PC-3 (cell line): Measurements from ENCODE around the gene TSPEAR. TPM values are rescaled to one million over a fixed set of nuclear protein-coding genes. Genes with fewer than 3 reads are reported as not detected.
"Not testable (repeated sequence)": the region's sequence is repeated elsewhere in the genome, so short reads cannot be mapped to it uniquely, and the experiment has no call there.

ENCODE experiments used
- ATAC-seq: fragments of 200-7000 bp; cut with Tn5 transposase; 2 replicates; pipeline ENCODE4 v1.9.1; 2020; ENCODE audit warnings: mild to moderate bottlenecking, moderate library complexity
- BruUV-seq: library from RNA; stranded (reverse); fragments of 400-500 nt; replicated peaks from 2 replicates; lab custom pipeline; 2021; lab: Mats Ljungman, UMichigan
- CTCF ChIA-PET: fragments of 300-600 bp; sonication (Branson Sonifier 250); formaldehyde crosslinking; loops from one replicate; lab custom pipeline; 2022; ENCODE audit warnings: antibody characterized with exemption; lab: Charles Lee
- POLR2A ChIA-PET: fragments of 300-600 bp; sonication (Branson Sonifier 250); formaldehyde crosslinking; loops from one replicate; lab custom pipeline; 2022; ENCODE audit warnings: antibody characterized with exemption; ENCODE audit not compliant: unreplicated experiment; lab: Charles Lee
- DNase-seq: peaks from one replicate; pipeline ENCODE4 v3.0.0-alpha.2; 2015
- H2AFZ ChIP-seq: fragments of 300-600 bp; sonication (generic); 2 replicates; pipeline ENCODE4 v1.6.0; 2016; ENCODE audit warnings: antibody characterized with exemption, low read length
- H3F3A ChIP-seq: fragments of 300-600 bp; sonication (generic); one replicate; pipeline ENCODE4 v1.6.0; 2017; ENCODE audit warnings: antibody characterized with exemption, low read length, control low read depth, mild to moderate bottlenecking; ENCODE audit not compliant: unreplicated experiment
- H3K27ac ChIP-seq: fragments of 300-600 bp; sonication (generic); 2 replicates; pipeline ENCODE4 v1.5.1; 2016; ENCODE audit warnings: mild to moderate bottlenecking, low read length
- H3K27me3 ChIP-seq: fragments of 300-600 bp; sonication (generic); 2 replicates; pipeline ENCODE4 v1.6.1; 2016; ENCODE audit warnings: low read length, mixed read lengths
- H3K36me3 ChIP-seq: fragments of 300-600 bp; sonication (generic); 2 replicates; pipeline ENCODE4 v1.6.1; 2016; ENCODE audit warnings: low read depth, mixed run types, low read length, mixed read lengths
- H3K4me1 ChIP-seq: fragments of 300-600 bp; sonication (generic); 2 replicates; pipeline ENCODE4 v1.5.1; 2016; ENCODE audit warnings: low read length; ENCODE audit not compliant: insufficient read depth
- H3K4me2 ChIP-seq: fragments of 300-600 bp; sonication (generic); 2 replicates; pipeline ENCODE4 v1.6.0; 2016; ENCODE audit warnings: low read length
- H3K4me3 ChIP-seq: fragments of 300-600 bp; sonication (generic); 2 replicates; pipeline ENCODE4 v1.5.1; 2016; ENCODE audit warnings: mild to moderate bottlenecking, low read length, mixed read lengths
- H3K79me2 ChIP-seq: fragments of 300-600 bp; sonication (generic); 2 replicates; pipeline ENCODE4 v1.6.1; 2017; ENCODE audit warnings: low read length, mixed read lengths
- H3K9ac ChIP-seq: fragments of 300-600 bp; sonication (generic); 2 replicates; pipeline ENCODE4 v1.6.0; 2016; ENCODE audit warnings: mild to moderate bottlenecking, low read length
- H3K9me2 ChIP-seq: fragments of 300-600 bp; sonication (generic); replicated peaks from 2 replicates; pipeline ENCODE4 v1.6.1; 2016; ENCODE audit warnings: mixed run types, low read length, mixed read lengths
- H3K9me3 ChIP-seq: fragments of 300-600 bp; sonication (generic); 2 replicates; pipeline ENCODE4 v1.6.1; 2016; ENCODE audit warnings: low read length, mixed read lengths
- H4K20me1 ChIP-seq: fragments of 300-600 bp; sonication (generic); 2 replicates; pipeline ENCODE4 v1.6.1; 2016; ENCODE audit warnings: low read length, mixed read lengths
- EZH2 ChIP-seq: fragments of 300-600 bp; sonication (generic); IDR thresholded peaks from one replicate; pipeline ENCODE4 v1.6.1; 2017; ENCODE audit warnings: antibody characterized with exemption, mild to moderate bottlenecking, low read length; ENCODE audit not compliant: unreplicated experiment
- EZH2phosphoT487 ChIP-seq: fragments of 300-600 bp; sonication (generic); IDR thresholded peaks from 2 replicates; pipeline ENCODE4 v1.6.1; 2018; ENCODE audit warnings: mild to moderate bottlenecking, antibody characterized with exemption, low read length, borderline replicate concordance
- intact Hi-C: fragments of 100-400 bp; cut with micrococcal nuclease; formaldehyde crosslinking; loops from 2 replicates; pipeline ENCODE4 v1.9.0; 2023
- total RNA-seq: library from RNA; depleted of rRNA; stranded (reverse); fragments of >200 nt; gene quantifications from 2 replicates; pipeline ENCODE4 v1.2.3, GENCODE V29; 2014
- TF ChIP-seq, protein P1 (sequence below): fragments of 300-600 bp; sonication (generic); conservative IDR thresholded peaks from 2 replicates; pipeline ENCODE4 v1.5.1; 2017; ENCODE audit warnings: antibody characterized with exemption, low read depth, mild to moderate bottlenecking, low read length

The TSPEAR gene
- total RNA-seq, 1 experiment from 2014 or later = 2.1 TPM

DNA sequence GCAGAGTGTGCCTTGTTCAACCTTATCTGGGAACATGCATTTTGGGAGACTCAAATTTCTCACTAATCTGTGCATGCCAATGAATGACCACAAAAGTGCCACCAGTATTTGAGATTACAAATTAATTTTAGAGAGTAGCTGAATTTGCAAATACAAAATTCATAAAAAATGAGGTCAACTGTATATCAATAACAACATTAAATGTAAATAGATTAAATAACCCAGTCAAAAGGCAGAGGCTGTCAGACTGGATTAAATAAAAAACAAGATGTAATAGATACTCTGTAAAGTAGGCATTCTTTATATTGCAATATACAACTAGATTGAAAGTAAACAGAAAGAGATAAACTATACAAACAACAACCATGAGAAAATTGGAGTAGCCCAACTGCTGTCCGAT is 147.3 kb downstream of the TSPEAR start:
- Histone ChIP-seq H3K9me2 (no peaks in the 10 kb centered on the region), H2AFZ (no peak overlapping the region), H3K9ac (no peak overlapping the region), H3K4me1 (no peaks in the 10 kb centered on the region), H3K79me2 (no peaks in the 10 kb centered on the region), H3K36me3 (no peaks in the 10 kb centered on the region), H3K9me3 (no peaks in the 10 kb centered on the region), H3K27me3 (no peaks in the 10 kb centered on the region), H3F3A (no peaks in the 10 kb centered on the region), H3K4me2 (no peak overlapping the region), H3K4me3 (no peak overlapping the region), H4K20me1 (no peaks in the 10 kb centered on the region), H3K27ac (no peak overlapping the region)
- no peak for ATAC-seq
- intact Hi-C loops = no loop called here
- no TSS peak for BruUV-seq
- CTCF ChIA-PET = no interaction called here
- no peak for DNase-seq
- POLR2A ChIA-PET = no interaction called here
- TF ChIP-seq EZH2phosphoT487 (no peak), EZH2 (no peak)

DNA sequence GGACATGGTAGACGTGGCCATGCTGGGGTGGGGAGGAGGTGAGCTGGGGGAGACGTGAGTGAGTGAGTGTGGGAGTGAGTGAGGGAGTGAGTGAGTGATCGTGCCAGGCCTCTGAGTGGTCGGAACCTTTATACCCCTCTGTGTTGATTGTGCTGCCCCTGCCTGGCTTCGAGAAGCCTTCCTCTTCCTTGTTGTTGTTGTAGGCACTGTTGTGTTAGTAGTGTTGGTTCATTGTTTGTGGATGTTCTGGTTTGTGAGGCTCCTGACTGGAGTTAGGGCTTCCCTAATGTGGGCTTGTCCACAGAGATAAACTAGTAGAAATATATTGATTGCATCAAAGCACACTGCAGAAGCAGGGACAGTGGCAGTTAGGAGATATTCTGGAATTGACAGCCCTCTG is 152.7 kb downstream of the TSPEAR start, which contains the start of gene KRTAP10-3:
KRTAP10-3 (minus strand) TSS at position 101 of the 400 bp plus-strand sequence; CDS start at position 21, 80 bp downstream.
- ATAC-seq = no peak
- Histone ChIP-seq H3K9me2 (no peaks in the 10 kb centered on the region), H2AFZ (no peak within 1 kb of the TSS), H3K4me1 (no peaks in the 10 kb centered on the region), H3K27me3 (no peaks in the 10 kb centered on the region), H3K4me2 (no peak within 1 kb of the TSS), H4K20me1 (no peaks in the 10 kb centered on the region), H3F3A (no peaks in the 10 kb centered on the region), H3K9me3 (no peaks in the 10 kb centered on the region), H3K4me3 (no peak within 1 kb of the TSS), H3K79me2 (no peaks in the 10 kb centered on the region), H3K27ac (no peak within 1 kb of the TSS), H3K9ac (no peak within 1 kb of the TSS), H3K36me3 (no peaks in the 10 kb centered on the region)
- ChIA-PET CTCF (no interaction called here), POLR2A (no interaction called here)
- TF ChIP-seq, protein P1, sequence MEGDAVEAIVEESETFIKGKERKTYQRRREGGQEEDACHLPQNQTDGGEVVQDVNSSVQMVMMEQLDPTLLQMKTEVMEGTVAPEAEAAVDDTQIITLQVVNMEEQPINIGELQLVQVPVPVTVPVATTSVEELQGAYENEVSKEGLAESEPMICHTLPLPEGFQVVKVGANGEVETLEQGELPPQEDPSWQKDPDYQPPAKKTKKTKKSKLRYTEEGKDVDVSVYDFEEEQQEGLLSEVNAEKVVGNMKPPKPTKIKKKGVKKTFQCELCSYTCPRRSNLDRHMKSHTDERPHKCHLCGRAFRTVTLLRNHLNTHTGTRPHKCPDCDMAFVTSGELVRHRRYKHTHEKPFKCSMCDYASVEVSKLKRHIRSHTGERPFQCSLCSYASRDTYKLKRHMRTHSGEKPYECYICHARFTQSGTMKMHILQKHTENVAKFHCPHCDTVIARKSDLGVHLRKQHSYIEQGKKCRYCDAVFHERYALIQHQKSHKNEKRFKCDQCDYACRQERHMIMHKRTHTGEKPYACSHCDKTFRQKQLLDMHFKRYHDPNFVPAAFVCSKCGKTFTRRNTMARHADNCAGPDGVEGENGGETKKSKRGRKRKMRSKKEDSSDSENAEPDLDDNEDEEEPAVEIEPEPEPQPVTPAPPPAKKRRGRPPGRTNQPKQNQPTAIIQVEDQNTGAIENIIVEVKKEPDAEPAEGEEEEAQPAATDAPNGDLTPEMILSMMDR = no peak
- TF ChIP-seq EZH2phosphoT487 = no peak
- no peak for TF ChIP-seq EZH2
- intact Hi-C loops = no loop called here
- no peak for DNase-seq
- no TSS peak for BruUV-seq

DNA sequence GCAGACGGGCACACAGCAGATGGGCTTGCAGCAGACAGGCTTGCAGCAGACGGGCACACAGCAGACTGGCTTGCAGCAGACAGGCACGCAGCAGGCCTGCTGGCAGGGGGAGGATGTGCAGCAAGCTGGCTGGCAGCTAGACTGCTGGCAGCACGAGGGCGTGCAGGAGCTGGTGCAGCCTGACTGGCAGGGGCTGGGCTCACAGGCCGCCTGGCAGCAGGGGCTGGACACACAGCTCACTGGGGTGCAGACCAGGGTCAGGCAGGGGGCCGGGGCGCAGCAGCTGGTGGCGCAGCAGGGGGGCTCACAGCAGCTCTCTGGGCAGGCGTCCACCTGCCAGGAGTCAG is 153.1 kb downstream of the TSPEAR start:
- DNase-seq, CTCF ChIA-PET, H3K27me3 ChIP-seq, H3K4me2 ChIP-seq, H3K4me3 ChIP-seq, POLR2A ChIA-PET, H3K9me3 ChIP-seq, H3K36me3 ChIP-seq, H4K20me1 ChIP-seq, H3K27ac ChIP-seq, H3K79me2 ChIP-seq, ATAC-seq, H3K4me1 ChIP-seq, H3K9me2 ChIP-seq, H3F3A ChIP-seq, H3K9ac ChIP-seq, intact Hi-C loops, H2AFZ ChIP-seq, BruUV-seq: not testable (repeated sequence)
